OCI-LY7 (cell line): ENCODE results near the gene CMKLR1. TPM values are rescaled to one million over a fixed set of nuclear protein-coding genes. Genes with fewer than 3 reads are reported as not detected.
A peak's percentile ranks its signal among the peaks of the same experiment; 100 is the strongest.

Experiments
- BruUV-seq: library from RNA; stranded (reverse); fragments of 400-500 nt; replicated peaks from 2 replicates; lab custom pipeline; 2021; lab: Mats Ljungman, UMichigan
- CTCF ChIA-PET: fragments of 300-600 bp; sonication (Branson Sonifier 250); formaldehyde crosslinking; loops from one replicate; lab custom pipeline; 2022; ENCODE audit warnings: antibody characterized with exemption; ENCODE audit not compliant: unreplicated experiment; lab: Charles Lee
- POLR2A ChIA-PET: fragments of 300-600 bp; sonication (Branson Sonifier 250); formaldehyde crosslinking; loops from one replicate; lab custom pipeline; 2022; ENCODE audit warnings: antibody characterized with exemption; lab: Charles Lee
- DNase-seq: peaks from one replicate; pipeline ENCODE4 v3.0.0-alpha.2; 2015; ENCODE audit warnings: low spot score
- H2AFZ ChIP-seq: fragments of 200-600 bp; sonication (generic), shearing (Covaris generic); 2 replicates; pipeline ENCODE4 v1.6.1; 2014; ENCODE audit warnings: mild to moderate bottlenecking, antibody characterized with exemption, low read length, moderate library complexity
- H3K27ac ChIP-seq: fragments of 200-600 bp; sonication (generic); 2 replicates; pipeline ENCODE4 v1.5.1; 2014; ENCODE audit warnings: mixed run types, low read depth, mild to moderate bottlenecking, moderate library complexity, low read length, inconsistent platforms; ENCODE audit not compliant: poor library complexity, severe bottlenecking
- H3K36me3 ChIP-seq: fragments of 200-600 bp; sonication (generic); 2 replicates; pipeline ENCODE4 v1.6.1; 2014; ENCODE audit warnings: mild to moderate bottlenecking, antibody characterized with exemption, low read length, moderate library complexity, mixed read lengths; ENCODE audit not compliant: insufficient read depth
- H3K4me1 ChIP-seq: fragments of 200-600 bp; sonication (generic); 2 replicates; pipeline ENCODE4 v1.5.1; 2014; ENCODE audit warnings: mild to moderate bottlenecking, low read length; ENCODE audit not compliant: insufficient read depth, poor library complexity, severe bottlenecking
- H3K4me2 ChIP-seq: fragments of 200-600 bp; sonication (generic); 2 replicates; pipeline ENCODE4 v1.6.1; 2014; ENCODE audit warnings: mild to moderate bottlenecking, low read length
- H3K4me3 ChIP-seq: fragments of 200-600 bp; sonication (generic); 2 replicates; pipeline ENCODE4 v1.5.1; 2014; ENCODE audit warnings: mild to moderate bottlenecking, low read depth, low read length; ENCODE audit not compliant: poor library complexity, severe bottlenecking
- H3K79me2 ChIP-seq: fragments of 200-600 bp; sonication (generic); 2 replicates; pipeline ENCODE4 v1.6.1; 2016; ENCODE audit warnings: low read depth, mild to moderate bottlenecking, low read length, moderate library complexity, mixed read lengths; ENCODE audit not compliant: insufficient read depth
- H3K9me2 ChIP-seq: fragments of 200-600 bp; sonication (generic); 2 replicates; pipeline ENCODE4 v1.6.1; 2016; ENCODE audit warnings: mild to moderate bottlenecking, low read length, mixed read lengths; ENCODE audit not compliant: insufficient read depth
- H3K9me3 ChIP-seq: fragments of 200-600 bp; sonication (generic); 2 replicates; pipeline ENCODE4 v1.6.1; 2014; ENCODE audit warnings: mild to moderate bottlenecking, mixed run types, low read length, mixed read lengths
- H4K20me1 ChIP-seq: fragments of 200-600 bp; sonication (generic); 2 replicates; pipeline ENCODE4 v1.6.1; 2014; ENCODE audit warnings: mild to moderate bottlenecking, antibody characterized with exemption, low read length, moderate library complexity, mixed read lengths; ENCODE audit not compliant: insufficient read depth
- EZH2phosphoT487 ChIP-seq: fragments of 200-600 bp; sonication (generic); IDR thresholded peaks from 2 replicates; pipeline ENCODE4 v1.6.1; 2018; ENCODE audit warnings: low read depth, borderline replicate concordance, mild to moderate bottlenecking, mixed run types, antibody characterized with exemption, low read length, moderate library complexity, mixed read lengths
- intact Hi-C: fragments of 100-400 bp; cut with micrococcal nuclease; formaldehyde crosslinking; loops from one replicate; pipeline ENCODE4 v1.10.0; 2022; ENCODE audit not compliant: unreplicated experiment
- total RNA-seq, 2 experiments: library from RNA; depleted of rRNA in 1 of 2; stranded (reverse); fragments of >200 nt in 1 of 2; shearing (Covaris generic) in 1 of 2; gene quantifications; 2 replicates each; pipeline ENCODE4 v1.2.3, GENCODE V29; 2014 to 2022
- TF ChIP-seq, protein P1 (sequence below): fragments of 200-600 bp; sonication (generic); conservative IDR thresholded peaks from 2 replicates; pipeline ENCODE4 v1.5.1; 2014; ENCODE audit warnings: mild to moderate bottlenecking, antibody characterized with exemption, low read length, moderate library complexity, mixed read lengths

Gene CMKLR1
- total RNA-seq, 2 experiments from 2014 or later: not detected

DNA sequence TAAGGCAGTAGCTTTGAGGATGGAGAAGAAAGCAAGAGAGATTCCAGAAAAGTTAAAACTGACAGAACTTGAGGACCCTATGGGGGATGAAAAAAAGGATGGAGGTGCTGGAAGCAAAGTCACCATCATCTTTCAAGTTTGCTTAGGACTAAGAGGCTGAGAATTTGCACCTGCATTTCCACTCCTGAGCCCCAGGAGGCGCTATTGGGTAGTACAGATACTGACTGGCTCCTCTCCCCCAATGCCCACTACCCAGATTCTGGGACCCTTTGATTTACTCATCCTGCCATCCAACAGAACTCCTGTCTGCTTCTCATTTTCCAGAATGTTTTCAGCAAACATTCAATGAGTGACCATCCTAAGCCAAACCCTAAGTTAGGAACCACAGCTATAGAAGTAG, 34.0 kb upstream of the CMKLR1 start:
- no peaks in the 10 kb centered on the region for H3K9me2 ChIP-seq
- POLR2A ChIA-PET: no interaction called here
- no peak overlapping the region for H3K4me3 ChIP-seq
- intact Hi-C loops: no loop called here
- H3K79me2 ChIP-seq: no peaks in the 10 kb centered on the region
- BruUV-seq: no TSS peak
- CTCF ChIA-PET: no interaction called here
- peaks cover 4% of the 10 kb centered on the region; the same call in 1 of the 2 replicates for H3K9me3 ChIP-seq
- H3K4me1 ChIP-seq: no peaks in the 10 kb centered on the region
- no peak overlapping the region for H3K27ac ChIP-seq
- H3K36me3 ChIP-seq: no peaks in the 10 kb centered on the region
- TF ChIP-seq, protein P1, sequence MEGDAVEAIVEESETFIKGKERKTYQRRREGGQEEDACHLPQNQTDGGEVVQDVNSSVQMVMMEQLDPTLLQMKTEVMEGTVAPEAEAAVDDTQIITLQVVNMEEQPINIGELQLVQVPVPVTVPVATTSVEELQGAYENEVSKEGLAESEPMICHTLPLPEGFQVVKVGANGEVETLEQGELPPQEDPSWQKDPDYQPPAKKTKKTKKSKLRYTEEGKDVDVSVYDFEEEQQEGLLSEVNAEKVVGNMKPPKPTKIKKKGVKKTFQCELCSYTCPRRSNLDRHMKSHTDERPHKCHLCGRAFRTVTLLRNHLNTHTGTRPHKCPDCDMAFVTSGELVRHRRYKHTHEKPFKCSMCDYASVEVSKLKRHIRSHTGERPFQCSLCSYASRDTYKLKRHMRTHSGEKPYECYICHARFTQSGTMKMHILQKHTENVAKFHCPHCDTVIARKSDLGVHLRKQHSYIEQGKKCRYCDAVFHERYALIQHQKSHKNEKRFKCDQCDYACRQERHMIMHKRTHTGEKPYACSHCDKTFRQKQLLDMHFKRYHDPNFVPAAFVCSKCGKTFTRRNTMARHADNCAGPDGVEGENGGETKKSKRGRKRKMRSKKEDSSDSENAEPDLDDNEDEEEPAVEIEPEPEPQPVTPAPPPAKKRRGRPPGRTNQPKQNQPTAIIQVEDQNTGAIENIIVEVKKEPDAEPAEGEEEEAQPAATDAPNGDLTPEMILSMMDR: peak; percentile 73
- no peak for TF ChIP-seq EZH2phosphoT487
- H3K4me2 ChIP-seq: no peak overlapping the region
- H2AFZ ChIP-seq: no peak overlapping the region
- DNase-seq: no peak
- no peaks in the 10 kb centered on the region for H4K20me1 ChIP-seq

DNA sequence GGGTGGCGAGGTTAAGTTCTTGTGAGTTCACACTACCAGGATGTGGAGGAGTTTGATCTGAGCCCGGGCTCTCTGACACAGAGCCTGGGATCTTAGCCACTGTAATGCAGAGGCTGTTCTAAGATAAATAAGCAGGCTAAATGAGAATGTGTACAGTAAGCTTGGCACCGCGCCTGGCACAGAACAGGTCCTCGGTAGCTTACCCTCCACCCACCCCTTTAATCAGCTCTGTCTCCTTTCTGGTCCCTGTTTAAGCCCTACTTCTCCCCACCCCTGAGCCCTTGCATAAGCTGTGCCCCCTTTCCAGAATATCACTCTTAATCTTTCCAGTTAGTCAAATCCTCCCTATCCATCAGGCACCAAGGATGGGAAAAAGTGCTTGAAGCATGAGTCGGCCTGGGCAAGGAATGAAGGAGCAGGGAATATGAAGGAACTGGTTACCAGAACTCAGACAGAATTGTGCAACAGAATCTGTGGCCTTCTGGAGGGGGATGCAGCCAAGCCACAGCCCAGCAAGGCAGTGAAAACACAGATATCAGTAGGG, 32.8 kb upstream of the CMKLR1 start:
- intact Hi-C loops: no loop called here
- H3K9me2 ChIP-seq: no peaks in the 10 kb centered on the region
- POLR2A ChIA-PET: no interaction called here
- no peaks in the 10 kb centered on the region for H3K4me1 ChIP-seq
- TF ChIP-seq, protein P1: no peak
- no peaks in the 10 kb centered on the region for H3K36me3 ChIP-seq
- H3K9me3 ChIP-seq: peaks cover 4% of the 10 kb centered on the region; the same call in 1 of the 2 replicates
- no peak overlapping the region for H3K27ac ChIP-seq
- no peak for DNase-seq
- H3K79me2 ChIP-seq: no peaks in the 10 kb centered on the region
- CTCF ChIA-PET: no interaction called here
- H3K4me2 ChIP-seq: no peak overlapping the region
- no peak overlapping the region for H3K4me3 ChIP-seq
- BruUV-seq: no TSS peak
- H2AFZ ChIP-seq: no peak overlapping the region
- H4K20me1 ChIP-seq: no peaks in the 10 kb centered on the region

DNA sequence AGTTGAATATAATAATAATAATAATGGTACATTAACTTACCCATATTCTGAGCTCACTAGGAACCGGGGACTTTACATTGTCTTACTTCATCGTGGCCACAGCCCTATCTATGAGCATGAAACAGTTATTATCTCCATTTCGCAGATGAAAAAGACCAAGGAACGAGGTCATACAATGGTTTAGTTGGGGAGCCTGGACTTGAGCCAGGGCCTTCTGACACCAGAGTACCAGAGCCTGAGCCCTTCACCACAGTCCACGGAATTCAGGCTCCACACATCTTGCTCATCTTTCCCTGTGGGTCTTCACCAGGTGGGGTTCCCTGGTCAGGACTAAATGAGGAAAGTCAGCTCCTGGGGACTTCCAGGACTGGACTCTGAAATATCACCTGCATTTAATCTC, 31.3 kb upstream of the CMKLR1 start:
- no peak for DNase-seq
- H3K9me2 ChIP-seq: no peaks in the 10 kb centered on the region
- POLR2A ChIA-PET: no interaction called here
- no TSS peak for BruUV-seq
- H3K4me3 ChIP-seq: no peak overlapping the region
- CTCF ChIA-PET: no interaction called here
- H3K4me2 ChIP-seq: no peak overlapping the region
- H3K79me2 ChIP-seq: no peaks in the 10 kb centered on the region
- H2AFZ ChIP-seq: no peak overlapping the region
- TF ChIP-seq, protein P1: no peak
- TF ChIP-seq EZH2phosphoT487: no peak
- no peaks in the 10 kb centered on the region for H3K9me3 ChIP-seq
- H3K27ac ChIP-seq: no peak overlapping the region
- H3K4me1 ChIP-seq: no peaks in the 10 kb centered on the region
- H4K20me1 ChIP-seq: no peaks in the 10 kb centered on the region
- no peaks in the 10 kb centered on the region for H3K36me3 ChIP-seq
- intact Hi-C loops: no loop called here
